MM.1S (cell line): ENCODE measurements around the gene ZBTB32.

Experiments
- EZH2 ChIP-seq: fragments of 300-600 bp; sonication (generic); optimal IDR thresholded peaks from 2 replicates; pipeline ENCODE3; 2017; ENCODE audit warnings: low read depth, mild to moderate bottlenecking, antibody characterized with exemption, low read length, mixed read lengths
- EZH2phosphoT487 ChIP-seq: fragments of 300-600 bp; sonication (generic); IDR thresholded peaks from 2 replicates; pipeline ENCODE4 v1.6.1; 2018; ENCODE audit warnings: antibody characterized with exemption, low read length
- TF ChIP-seq, protein P1 (sequence below): fragments of 300-600 bp; sonication (generic); IDR thresholded peaks from 2 replicates; pipeline ENCODE4 v1.5.1; 2016; ENCODE audit warnings: antibody characterized with exemption, low read length, mixed read lengths

DNA sequence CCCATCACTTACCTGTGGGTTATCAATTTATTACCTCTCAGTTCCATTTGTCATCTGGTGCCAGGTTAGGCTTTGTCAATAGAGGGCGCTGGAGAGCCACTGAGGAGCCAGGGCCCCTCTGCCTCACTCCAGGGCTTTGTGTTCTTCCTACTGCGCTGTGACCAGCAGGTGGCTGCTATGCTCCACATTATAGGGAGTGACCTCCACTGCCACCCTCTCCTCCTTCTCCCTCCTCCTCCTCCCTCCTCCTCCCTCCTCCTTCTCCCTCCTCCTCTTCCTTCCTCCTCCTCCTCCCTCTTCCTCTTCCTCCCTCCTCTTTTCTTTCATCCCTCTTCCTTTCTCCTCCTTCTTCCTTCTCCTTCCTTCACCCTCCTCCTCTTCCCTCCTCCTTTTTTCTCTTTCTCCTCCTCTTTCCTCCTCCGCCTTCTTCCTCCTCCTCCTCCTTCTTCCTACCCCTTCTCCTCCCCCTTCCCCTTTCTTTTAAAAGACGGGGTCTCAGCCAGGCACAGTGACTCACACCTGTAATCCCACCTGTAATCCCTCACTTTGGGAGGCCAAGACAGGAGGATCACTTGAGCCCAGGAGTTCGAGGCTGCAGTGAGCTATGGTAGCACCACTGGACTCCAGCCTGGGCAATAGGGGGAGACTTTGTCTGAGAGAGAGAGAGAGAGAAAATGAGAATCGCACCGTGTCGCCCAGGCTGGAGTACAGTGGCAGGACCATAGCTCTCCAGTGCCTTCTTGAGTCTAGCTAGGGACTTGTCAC, 10.3 kb upstream of the ZBTB32 start:
- TF ChIP-seq, protein P1, sequence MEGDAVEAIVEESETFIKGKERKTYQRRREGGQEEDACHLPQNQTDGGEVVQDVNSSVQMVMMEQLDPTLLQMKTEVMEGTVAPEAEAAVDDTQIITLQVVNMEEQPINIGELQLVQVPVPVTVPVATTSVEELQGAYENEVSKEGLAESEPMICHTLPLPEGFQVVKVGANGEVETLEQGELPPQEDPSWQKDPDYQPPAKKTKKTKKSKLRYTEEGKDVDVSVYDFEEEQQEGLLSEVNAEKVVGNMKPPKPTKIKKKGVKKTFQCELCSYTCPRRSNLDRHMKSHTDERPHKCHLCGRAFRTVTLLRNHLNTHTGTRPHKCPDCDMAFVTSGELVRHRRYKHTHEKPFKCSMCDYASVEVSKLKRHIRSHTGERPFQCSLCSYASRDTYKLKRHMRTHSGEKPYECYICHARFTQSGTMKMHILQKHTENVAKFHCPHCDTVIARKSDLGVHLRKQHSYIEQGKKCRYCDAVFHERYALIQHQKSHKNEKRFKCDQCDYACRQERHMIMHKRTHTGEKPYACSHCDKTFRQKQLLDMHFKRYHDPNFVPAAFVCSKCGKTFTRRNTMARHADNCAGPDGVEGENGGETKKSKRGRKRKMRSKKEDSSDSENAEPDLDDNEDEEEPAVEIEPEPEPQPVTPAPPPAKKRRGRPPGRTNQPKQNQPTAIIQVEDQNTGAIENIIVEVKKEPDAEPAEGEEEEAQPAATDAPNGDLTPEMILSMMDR, result peak; percentile 98
- TF ChIP-seq EZH2 (no peak), EZH2phosphoT487 (no peak)
